Measurements from ENCODE around the gene ESRRA. TPM values are rescaled to one million over a fixed set of nuclear protein-coding genes. Genes with fewer than 3 reads are reported as not detected.
A peak's percentile ranks its signal among the peaks of the same experiment; 100 is the strongest.

ESRRA gene
- total and polyA plus RNA-seq, 10 of the 15 experiments (the other 5 are each of a cell fraction or from before 2014, with no cell fraction given), result 0.32 to 48.9 (median 12.6) TPM

DNA sequence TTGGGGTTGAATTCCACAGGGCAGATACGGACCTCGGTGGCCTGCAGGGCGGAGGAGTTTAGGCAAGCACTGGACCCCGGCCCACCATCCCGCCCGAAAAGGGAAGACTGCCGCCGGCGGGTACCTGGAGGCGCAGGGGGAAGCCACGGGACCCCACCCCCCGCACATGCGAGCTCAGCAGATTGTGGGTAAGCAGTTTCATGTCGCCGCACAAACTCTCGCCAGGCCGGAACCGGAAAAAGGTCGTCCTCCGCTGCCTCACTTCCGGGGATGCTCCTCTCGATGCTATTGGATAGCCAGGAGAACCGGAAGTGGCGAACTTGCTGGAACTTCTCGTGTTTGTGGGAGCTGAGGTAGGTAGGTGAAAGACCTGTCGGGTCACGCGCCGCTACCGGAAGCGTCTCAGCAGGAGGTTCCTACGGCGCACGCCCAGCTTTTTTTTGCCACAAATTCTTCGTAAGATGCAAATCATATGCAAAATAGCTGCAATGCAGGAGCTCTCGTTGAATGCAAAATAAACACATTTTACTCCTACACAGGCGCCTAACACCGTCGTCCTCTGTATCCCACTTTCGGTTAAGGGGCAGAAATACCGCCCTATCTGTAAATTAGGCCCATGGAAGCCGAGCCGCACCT lies 12.1 kb downstream of the ESRRA start, which contains the start of gene TRMT112 (continued):
- TF ChIP-seq SMAD1 (IDR thresholded peaks at IDR 0.05; ENCODE audit: low read depth, partially characterized antibody) (peak; percentile 73), ZNF207 (IDR thresholded peaks at IDR 0.05; ENCODE audit: borderline replicate concordance) (no peak), ZNF217 (IDR thresholded peaks at IDR 0.05) (no peak), RCOR1 (conservative IDR thresholded peaks at IDR 0.05; ENCODE audit: low read depth, low read length) (0 out of 2 replicates have a peak, but pooled peaks have one; percentile 37), SUZ12 (IDR thresholded peaks at IDR 0.05; ENCODE audit: unreplicated experiment) (no peak), MXI1 (IDR thresholded peaks at IDR 0.05; ENCODE audit: low read depth, low read length) (peak; percentile 75; the same call in 1 of the 2 replicates), PAX8 (IDR thresholded peaks at IDR 0.05) (no peak), NBN (IDR thresholded peaks at IDR 0.05) (0 out of 2 replicates have a peak, but pooled peaks have one; percentile 27), JUNB (IDR thresholded peaks at IDR 0.05) (no peak), PML (IDR thresholded peaks at IDR 0.05; ENCODE audit: low read length) (peak; percentile 95), NR2C1 (IDR thresholded peaks at IDR 0.05) (peak; percentile 59), BMI1 (IDR thresholded peaks at IDR 0.05; ENCODE audit: borderline replicate concordance) (no peak), CHD4 (IDR thresholded peaks at IDR 0.05) (no peak), IKZF1 (conservative IDR thresholded peaks at IDR 0.05) (no peak; the same call in 1 of the 2 replicates), KAT2A (conservative IDR thresholded peaks at IDR 0.05; ENCODE audit: control insufficient read depth, low read depth, low read length) (no peak), YY1 (IDR thresholded peaks at IDR 0.05; ENCODE audit: low read depth, low read length) (peak; percentile 40; the same call in 1 of the 2 replicates), CHD2 (IDR thresholded peaks at IDR 0.05; ENCODE audit: borderline replicate concordance, low read depth, low read length) (peak; percentile 77; the same call in 1 of the 2 replicates), BHLHE40 (IDR thresholded peaks at IDR 0.05; ENCODE audit: borderline replicate concordance in 1 of 2, low read depth in 2 of 2, low read length in 1 of 2) (peak; percentile 94 to 96), WRNIP1 (IDR thresholded peaks at IDR 0.05; ENCODE audit: borderline replicate concordance, low read depth, low read length) (no peak), ASH2L (IDR thresholded peaks at IDR 0.05; ENCODE audit: borderline replicate concordance, low read depth) (peak; percentile 35; the same call in 1 of the 2 replicates), HCFC1 (IDR thresholded peaks at IDR 0.05; ENCODE audit: low read length) (peak; percentile 65; the same call in 1 of the 2 replicates), EP300 (IDR thresholded peaks at IDR 0.05; ENCODE audit: borderline replicate concordance in 1 of 2, control insufficient read depth in 1 of 2, low read depth in 2 of 2, low read length in 2 of 2) (no peak; a peak in 1 of 4 replicates), HDGF (IDR thresholded peaks at IDR 0.05) (peak; percentile 18; the same call in 1 of the 2 replicates), CHD1 (IDR thresholded peaks at IDR 0.05; ENCODE audit: low read depth, low read length) (peak; percentile 76; the same call in 1 of the 2 replicates), CREM (IDR thresholded peaks at IDR 0.05; ENCODE audit: low read depth) (peak; percentile 88)
- TF ChIP-seq, protein P1, sequence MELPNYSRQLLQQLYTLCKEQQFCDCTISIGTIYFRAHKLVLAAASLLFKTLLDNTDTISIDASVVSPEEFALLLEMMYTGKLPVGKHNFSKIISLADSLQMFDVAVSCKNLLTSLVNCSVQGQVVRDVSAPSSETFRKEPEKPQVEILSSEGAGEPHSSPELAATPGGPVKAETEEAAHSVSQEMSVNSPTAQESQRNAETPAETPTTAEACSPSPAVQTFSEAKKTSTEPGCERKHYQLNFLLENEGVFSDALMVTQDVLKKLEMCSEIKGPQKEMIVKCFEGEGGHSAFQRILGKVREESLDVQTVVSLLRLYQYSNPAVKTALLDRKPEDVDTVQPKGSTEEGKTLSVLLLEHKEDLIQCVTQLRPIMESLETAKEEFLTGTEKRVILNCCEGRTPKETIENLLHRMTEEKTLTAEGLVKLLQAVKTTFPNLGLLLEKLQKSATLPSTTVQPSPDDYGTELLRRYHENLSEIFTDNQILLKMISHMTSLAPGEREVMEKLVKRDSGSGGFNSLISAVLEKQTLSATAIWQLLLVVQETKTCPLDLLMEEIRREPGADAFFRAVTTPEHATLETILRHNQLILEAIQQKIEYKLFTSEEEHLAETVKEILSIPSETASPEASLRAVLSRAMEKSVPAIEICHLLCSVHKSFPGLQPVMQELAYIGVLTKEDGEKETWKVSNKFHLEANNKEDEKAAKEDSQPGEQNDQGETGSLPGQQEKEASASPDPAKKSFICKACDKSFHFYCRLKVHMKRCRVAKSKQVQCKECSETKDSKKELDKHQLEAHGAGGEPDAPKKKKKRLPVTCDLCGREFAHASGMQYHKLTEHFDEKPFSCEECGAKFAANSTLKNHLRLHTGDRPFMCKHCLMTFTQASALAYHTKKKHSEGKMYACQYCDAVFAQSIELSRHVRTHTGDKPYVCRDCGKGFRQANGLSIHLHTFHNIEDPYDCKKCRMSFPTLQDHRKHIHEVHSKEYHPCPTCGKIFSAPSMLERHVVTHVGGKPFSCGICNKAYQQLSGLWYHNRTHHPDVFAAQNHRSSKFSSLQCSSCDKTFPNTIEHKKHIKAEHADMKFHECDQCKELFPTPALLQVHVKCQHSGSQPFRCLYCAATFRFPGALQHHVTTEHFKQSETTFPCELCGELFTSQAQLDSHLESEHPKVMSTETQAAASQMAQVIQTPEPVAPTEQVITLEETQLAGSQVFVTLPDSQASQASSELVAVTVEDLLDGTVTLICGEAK (IDR thresholded peaks at IDR 0.05; ENCODE audit: borderline replicate concordance), result peak; percentile 98
- TF ChIP-seq, protein P2, sequence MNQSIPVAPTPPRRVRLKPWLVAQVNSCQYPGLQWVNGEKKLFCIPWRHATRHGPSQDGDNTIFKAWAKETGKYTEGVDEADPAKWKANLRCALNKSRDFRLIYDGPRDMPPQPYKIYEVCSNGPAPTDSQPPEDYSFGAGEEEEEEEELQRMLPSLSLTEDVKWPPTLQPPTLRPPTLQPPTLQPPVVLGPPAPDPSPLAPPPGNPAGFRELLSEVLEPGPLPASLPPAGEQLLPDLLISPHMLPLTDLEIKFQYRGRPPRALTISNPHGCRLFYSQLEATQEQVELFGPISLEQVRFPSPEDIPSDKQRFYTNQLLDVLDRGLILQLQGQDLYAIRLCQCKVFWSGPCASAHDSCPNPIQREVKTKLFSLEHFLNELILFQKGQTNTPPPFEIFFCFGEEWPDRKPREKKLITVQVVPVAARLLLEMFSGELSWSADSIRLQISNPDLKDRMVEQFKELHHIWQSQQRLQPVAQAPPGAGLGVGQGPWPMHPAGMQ (IDR thresholded peaks at IDR 0.05; ENCODE audit: borderline replicate concordance), result no peak
